HFFc6 (cell line): ENCODE measurements around the gene TMPRSS3. TPM values are rescaled to one million over a fixed set of nuclear protein-coding genes. Genes with fewer than 3 reads are reported as not detected.

Experiments
- DNase-seq: peaks from one replicate; pipeline ENCODE4 v3.0.0-alpha.2; 2018
- H3K27ac Mint-ChIP-seq: 2 replicates; pipeline ENCODE4 v1.8.0; 2020; ENCODE audit warnings: mild to moderate bottlenecking, mixed read lengths
- H3K27me3 Mint-ChIP-seq: 2 replicates; pipeline ENCODE4 v1.8.0; 2021; ENCODE audit warnings: mild to moderate bottlenecking, moderate library complexity, mixed read lengths; ENCODE audit not compliant: insufficient read depth
- H3K36me3 Mint-ChIP-seq: 2 replicates; pipeline ENCODE4 v1.8.0; 2021; ENCODE audit warnings: low read depth, mixed read lengths
- H3K4me1 Mint-ChIP-seq: 2 replicates; pipeline ENCODE4 v1.8.0; 2020; ENCODE audit warnings: low read depth, mixed read lengths
- H3K4me3 Mint-ChIP-seq: 2 replicates; pipeline ENCODE4 v1.8.0; 2020; ENCODE audit warnings: mild to moderate bottlenecking, moderate library complexity, mixed read lengths
- H3K9me3 Mint-ChIP-seq: 2 replicates; pipeline ENCODE4 v1.8.0; 2020; ENCODE audit warnings: mild to moderate bottlenecking, mixed read lengths
- total RNA-seq, 6 experiments: library from RNA; stranded (reverse); fragmentation: NEBNext Ultra II Directional; extraction: Animal tissue kit (Norgen Biotek cat#: 25700); gene quantifications; 2 replicates in 1 of 6; 3 replicates in 5 of 6; pipeline ENCODE4 v1.2.3, GENCODE V29; 2021
- TF ChIP-seq, protein P1 (sequence below): fragments of 200-600 bp; sonication (generic); IDR thresholded peaks from 2 replicates; pipeline ENCODE4 v1.5.0; 2021; ENCODE audit warnings: antibody characterized with exemption, mild to moderate bottlenecking

The TMPRSS3 gene
- total RNA-seq, 6 experiments from 2014 or later = not detected

DNA sequence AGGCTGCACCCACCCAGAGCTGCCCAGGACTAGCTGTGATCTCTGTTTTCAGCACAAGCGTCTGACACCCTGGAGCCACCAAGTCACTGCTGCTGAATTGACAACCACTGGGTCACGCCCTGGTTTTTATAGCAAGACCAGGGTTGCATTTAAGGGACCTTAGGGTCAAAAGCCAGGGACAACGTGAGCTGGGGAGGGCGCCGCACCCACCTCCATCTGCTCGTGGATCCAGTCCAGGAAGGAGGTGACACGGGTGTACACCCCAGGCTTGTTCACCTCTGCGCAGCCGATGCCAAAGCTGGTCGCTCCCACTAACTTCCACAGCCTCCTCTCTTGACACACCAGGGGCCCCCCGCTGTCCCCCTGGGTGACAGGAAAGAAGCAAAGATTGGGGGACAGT, 20.3 kb downstream of the TMPRSS3 start:
- Mint-ChIP-seq H3K36me3 (peaks cover 21% of the 10 kb centered on the region), H3K4me1 (no peaks in the 10 kb centered on the region), H3K27ac (no peak overlapping the region), H3K4me3 (no peak overlapping the region), H3K27me3 (no peaks in the 10 kb centered on the region), H3K9me3 (peaks cover 66% of the 10 kb centered on the region)
- TF ChIP-seq, protein P1, sequence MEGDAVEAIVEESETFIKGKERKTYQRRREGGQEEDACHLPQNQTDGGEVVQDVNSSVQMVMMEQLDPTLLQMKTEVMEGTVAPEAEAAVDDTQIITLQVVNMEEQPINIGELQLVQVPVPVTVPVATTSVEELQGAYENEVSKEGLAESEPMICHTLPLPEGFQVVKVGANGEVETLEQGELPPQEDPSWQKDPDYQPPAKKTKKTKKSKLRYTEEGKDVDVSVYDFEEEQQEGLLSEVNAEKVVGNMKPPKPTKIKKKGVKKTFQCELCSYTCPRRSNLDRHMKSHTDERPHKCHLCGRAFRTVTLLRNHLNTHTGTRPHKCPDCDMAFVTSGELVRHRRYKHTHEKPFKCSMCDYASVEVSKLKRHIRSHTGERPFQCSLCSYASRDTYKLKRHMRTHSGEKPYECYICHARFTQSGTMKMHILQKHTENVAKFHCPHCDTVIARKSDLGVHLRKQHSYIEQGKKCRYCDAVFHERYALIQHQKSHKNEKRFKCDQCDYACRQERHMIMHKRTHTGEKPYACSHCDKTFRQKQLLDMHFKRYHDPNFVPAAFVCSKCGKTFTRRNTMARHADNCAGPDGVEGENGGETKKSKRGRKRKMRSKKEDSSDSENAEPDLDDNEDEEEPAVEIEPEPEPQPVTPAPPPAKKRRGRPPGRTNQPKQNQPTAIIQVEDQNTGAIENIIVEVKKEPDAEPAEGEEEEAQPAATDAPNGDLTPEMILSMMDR = no peak
- no peak for DNase-seq

GRCh38 chr21:42374864-42375499, 20.9 kb downstream of the TMPRSS3 start:
- Mint-ChIP-seq H3K9me3 (peaks cover 63% of the 10 kb centered on the region), H3K4me1 (no peaks in the 10 kb centered on the region), H3K36me3 (peaks cover 21% of the 10 kb centered on the region), H3K4me3 (no peak overlapping the region), H3K27me3 (no peaks in the 10 kb centered on the region), H3K27ac (no peak overlapping the region)
- no peak for DNase-seq
- TF ChIP-seq, protein P1 = no peak

- Mint-ChIP-seq H3K27ac (no peak overlapping the region), H3K4me3 (no peak overlapping the region), H3K27me3 (no peaks in the 10 kb centered on the region), H3K9me3 (peaks cover 60% of the 10 kb centered on the region), H3K36me3 (peaks cover 21% of the 10 kb centered on the region), H3K4me1 (no peaks in the 10 kb centered on the region)
- TF ChIP-seq, protein P1 = no peak
- DNase-seq = no peak
Measured at GRCh38 chr21:42374457-42374856, 21.4 kb downstream of the TMPRSS3 start.

DNA sequence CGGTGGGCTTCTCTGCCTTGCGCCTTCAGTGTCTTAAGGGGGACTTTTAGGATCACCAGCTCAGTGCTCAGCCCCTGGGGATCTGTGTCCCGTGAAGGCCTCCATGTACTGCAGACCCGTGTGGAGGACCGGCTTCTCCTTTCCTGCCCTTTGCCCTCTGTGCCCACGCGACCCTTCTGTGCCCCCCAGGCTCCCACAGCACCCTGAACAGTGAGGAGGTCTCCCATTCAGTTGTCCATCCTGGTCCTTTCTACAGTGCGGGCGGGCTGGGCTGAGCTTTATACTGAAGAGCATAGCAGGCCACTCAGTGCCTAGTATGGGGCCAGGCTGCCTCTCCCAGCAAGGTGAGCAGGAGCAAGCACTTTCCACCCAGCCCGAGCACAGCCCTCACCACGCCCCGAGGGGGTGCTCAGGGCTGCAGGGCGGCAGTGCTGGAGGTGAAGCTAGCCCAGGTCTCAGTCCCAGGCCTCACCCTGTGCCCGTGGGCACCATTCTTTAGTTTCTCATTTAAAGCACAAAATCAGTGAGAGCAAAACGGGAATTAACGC, 21.9 kb downstream of the TMPRSS3 start:
- H3K36me3 Mint-ChIP-seq = peaks cover 21% of the 10 kb centered on the region
- H3K4me1 Mint-ChIP-seq = no peaks in the 10 kb centered on the region
- DNase-seq = no peak
- H3K9me3 Mint-ChIP-seq = peaks cover 63% of the 10 kb centered on the region
- TF ChIP-seq, protein P1 = no peak
- H3K27ac Mint-ChIP-seq = no peak overlapping the region
- H3K27me3 Mint-ChIP-seq = no peaks in the 10 kb centered on the region
- no peak overlapping the region for H3K4me3 Mint-ChIP-seq

DNA sequence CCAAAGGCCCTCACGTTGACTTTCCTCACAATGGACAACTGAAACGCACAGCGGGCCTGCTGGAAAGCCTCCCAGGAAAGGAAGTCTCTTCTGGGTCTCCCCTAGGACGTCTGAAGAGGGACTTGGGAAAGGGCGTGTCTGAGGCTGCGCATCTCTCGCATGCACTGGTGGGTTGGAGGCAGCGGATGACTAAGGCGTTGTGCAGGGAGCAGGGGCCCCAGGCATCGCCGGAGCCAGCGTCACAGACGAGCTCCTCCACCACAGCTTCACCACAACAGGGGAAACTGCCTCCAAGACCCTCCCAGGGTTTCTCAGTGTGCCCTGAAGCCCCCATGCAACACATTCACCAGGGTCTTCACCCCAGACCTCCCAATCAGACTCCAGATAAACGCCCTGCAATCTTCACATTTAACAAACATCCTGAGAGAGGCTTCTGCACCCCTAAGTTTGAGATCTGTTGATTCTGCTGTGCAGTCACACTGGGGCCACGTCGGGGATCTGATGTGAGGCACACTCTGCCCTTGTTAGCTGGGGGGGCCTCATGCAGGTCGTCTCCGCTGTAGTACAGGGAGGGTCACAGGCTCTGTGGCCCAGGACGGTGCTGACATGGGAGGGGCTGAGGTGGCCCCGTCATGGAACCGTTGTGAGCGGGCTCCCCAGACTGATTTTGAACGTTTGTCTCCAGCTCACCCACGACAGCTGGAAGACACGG, 22.5 kb downstream of the TMPRSS3 start:
- TF ChIP-seq, protein P1 = no peak
- H3K4me1 Mint-ChIP-seq = no peaks in the 10 kb centered on the region
- H3K9me3 Mint-ChIP-seq = peaks cover 59% of the 10 kb centered on the region
- peaks cover 21% of the 10 kb centered on the region for H3K36me3 Mint-ChIP-seq
- no peak overlapping the region for H3K27ac Mint-ChIP-seq
- no peak overlapping the region for H3K4me3 Mint-ChIP-seq
- no peaks in the 10 kb centered on the region for H3K27me3 Mint-ChIP-seq
- DNase-seq = no peak
